Osteoblast (primary cell): ENCODE measurements around the gene GATB. TPM values are rescaled to one million over a fixed set of nuclear protein-coding genes. Genes with fewer than 3 reads are reported as not detected.

Experiments
- DNase-seq: peaks from one replicate; pipeline ENCODE4 v3.0.0; 2011; ENCODE audit warnings: low spot score, mixed read lengths; ENCODE audit not compliant: insufficient read length; ENCODE audit errors: missing footprints
- H2AFZ ChIP-seq: 2 replicates; pipeline ENCODE4 v1.6.0; 2011; ENCODE audit warnings: mild to moderate bottlenecking, low read length
- H3K27ac ChIP-seq: 2 replicates; pipeline ENCODE4 v1.5.1; 2011; ENCODE audit warnings: mild to moderate bottlenecking, low read depth, low read length, moderate library complexity
- H3K27me3 ChIP-seq: 2 replicates; pipeline ENCODE4 v1.6.0; 2012; ENCODE audit warnings: mild to moderate bottlenecking, control low read depth, inconsistent platforms, low read length, moderate library complexity; ENCODE audit not compliant: insufficient read depth
- H3K36me3 ChIP-seq: 2 replicates; pipeline ENCODE4 v1.5.1; 2011; ENCODE audit warnings: mild to moderate bottlenecking, low read length, control low read depth, moderate library complexity; ENCODE audit not compliant: insufficient read depth
- H3K4me1 ChIP-seq: 2 replicates; pipeline ENCODE4 v1.5.1; 2011; ENCODE audit warnings: mild to moderate bottlenecking, low read length, control low read depth, moderate library complexity; ENCODE audit not compliant: insufficient read depth
- H3K4me2 ChIP-seq: 2 replicates; pipeline ENCODE4 v1.6.0; 2011; ENCODE audit warnings: mild to moderate bottlenecking, low read length; ENCODE audit not compliant: insufficient read depth
- H3K4me3 ChIP-seq: fragments of 200-600 bp; sonication (generic); 3 replicates; pipeline ENCODE4 v1.5.1; 2012; ENCODE audit warnings: mild to moderate bottlenecking, low read length, inconsistent platforms; ENCODE audit not compliant: insufficient read depth
- H3K79me2 ChIP-seq: 2 replicates; pipeline ENCODE4 v1.6.0; 2012; ENCODE audit warnings: mild to moderate bottlenecking, low read length, control low read depth, inconsistent platforms; ENCODE audit not compliant: insufficient read depth
- H3K9me3 ChIP-seq: 2 replicates; pipeline ENCODE4 v1.5.1; 2011; ENCODE audit warnings: low read depth, low read length, control low read depth
- H4K20me1 ChIP-seq: 2 replicates; pipeline ENCODE4 v1.6.0; 2012; ENCODE audit warnings: mild to moderate bottlenecking, low read length, control low read depth; ENCODE audit not compliant: insufficient read depth
- total RNA-seq: library from RNA; depleted of rRNA; stranded (reverse); fragments of >200 nt; gene quantifications from 2 replicates; pipeline ENCODE4 v1.2.3, GENCODE V29; 2012
- TF ChIP-seq, protein P1 (sequence below): IDR thresholded peaks from 2 replicates; pipeline ENCODE4 v1.5.1; 2011; ENCODE audit warnings: mild to moderate bottlenecking, low read depth, low read length, moderate library complexity; ENCODE audit errors: extremely low read depth

Gene GATB
- total RNA-seq, 1 donor: 14.1 TPM

DNA sequence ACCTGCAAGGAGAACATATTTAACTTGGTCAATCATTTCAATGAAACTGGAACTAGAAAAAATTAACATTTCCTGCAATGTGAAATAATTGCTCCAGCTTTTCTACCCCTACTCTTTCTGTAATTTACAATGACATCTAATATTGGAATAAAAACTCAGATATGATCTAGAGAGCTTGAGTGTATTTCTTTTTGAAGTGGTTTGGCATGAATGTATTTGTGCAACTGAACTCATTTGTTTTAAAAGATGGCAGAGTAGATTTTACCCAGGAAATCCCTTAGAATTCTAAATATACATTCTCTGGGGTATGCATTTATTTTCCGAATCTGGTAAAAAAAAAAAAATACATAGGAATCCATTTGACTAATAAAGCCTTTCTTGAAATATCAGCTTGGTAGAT lies 21.5 kb upstream of the GATB start:
- no peak overlapping the region for H3K27ac ChIP-seq
- peaks cover 18% of the 10 kb centered on the region for H3K27me3 ChIP-seq
- no peaks in the 10 kb centered on the region for H3K4me1 ChIP-seq
- H4K20me1 ChIP-seq: no peaks in the 10 kb centered on the region
- no peak overlapping the region for H3K4me3 ChIP-seq
- no peaks in the 10 kb centered on the region for H3K79me2 ChIP-seq
- no peaks in the 10 kb centered on the region for H3K36me3 ChIP-seq
- no peak for DNase-seq
- H2AFZ ChIP-seq: no peak overlapping the region
- no peak overlapping the region for H3K4me2 ChIP-seq
- TF ChIP-seq, protein P1, sequence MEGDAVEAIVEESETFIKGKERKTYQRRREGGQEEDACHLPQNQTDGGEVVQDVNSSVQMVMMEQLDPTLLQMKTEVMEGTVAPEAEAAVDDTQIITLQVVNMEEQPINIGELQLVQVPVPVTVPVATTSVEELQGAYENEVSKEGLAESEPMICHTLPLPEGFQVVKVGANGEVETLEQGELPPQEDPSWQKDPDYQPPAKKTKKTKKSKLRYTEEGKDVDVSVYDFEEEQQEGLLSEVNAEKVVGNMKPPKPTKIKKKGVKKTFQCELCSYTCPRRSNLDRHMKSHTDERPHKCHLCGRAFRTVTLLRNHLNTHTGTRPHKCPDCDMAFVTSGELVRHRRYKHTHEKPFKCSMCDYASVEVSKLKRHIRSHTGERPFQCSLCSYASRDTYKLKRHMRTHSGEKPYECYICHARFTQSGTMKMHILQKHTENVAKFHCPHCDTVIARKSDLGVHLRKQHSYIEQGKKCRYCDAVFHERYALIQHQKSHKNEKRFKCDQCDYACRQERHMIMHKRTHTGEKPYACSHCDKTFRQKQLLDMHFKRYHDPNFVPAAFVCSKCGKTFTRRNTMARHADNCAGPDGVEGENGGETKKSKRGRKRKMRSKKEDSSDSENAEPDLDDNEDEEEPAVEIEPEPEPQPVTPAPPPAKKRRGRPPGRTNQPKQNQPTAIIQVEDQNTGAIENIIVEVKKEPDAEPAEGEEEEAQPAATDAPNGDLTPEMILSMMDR: no peak
- H3K9me3 ChIP-seq: no peaks in the 10 kb centered on the region

- TF ChIP-seq, protein P1: no peak
- Histone ChIP-seq H3K27me3 (peaks cover 18% of the 10 kb centered on the region), H3K4me2 (no peak overlapping the region), H3K27ac (no peak overlapping the region), H4K20me1 (no peaks in the 10 kb centered on the region), H2AFZ (no peak overlapping the region), H3K79me2 (no peaks in the 10 kb centered on the region), H3K4me3 (no peak overlapping the region), H3K4me1 (no peaks in the 10 kb centered on the region), H3K9me3 (no peaks in the 10 kb centered on the region), H3K36me3 (no peaks in the 10 kb centered on the region)
- no peak for DNase-seq
Observed at GRCh38 chr4:151781026-151781425, 20.2 kb upstream of the GATB start.

DNA sequence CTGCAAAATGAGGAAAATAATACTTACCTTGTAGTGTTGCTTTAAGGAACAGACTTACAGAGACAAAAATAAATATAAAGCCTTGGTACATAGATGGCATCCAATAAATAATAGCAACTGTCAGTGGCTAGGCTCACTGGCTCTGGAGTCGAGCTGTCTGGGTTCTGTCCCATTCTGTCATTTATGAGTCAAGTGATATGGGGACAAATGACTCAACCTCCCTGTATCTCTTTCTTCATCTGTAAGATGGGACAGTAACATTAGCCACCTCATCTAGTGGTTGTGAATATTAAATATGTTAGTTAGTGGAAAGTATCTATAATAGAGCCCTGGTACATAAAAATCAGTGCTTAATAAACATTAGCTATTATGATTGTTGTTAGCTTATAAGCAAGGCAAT lies 16.7 kb upstream of the GATB start:
- TF ChIP-seq, protein P1: no peak
- Histone ChIP-seq H3K4me3 (no peak overlapping the region), H4K20me1 (no peaks in the 10 kb centered on the region), H3K9me3 (no peaks in the 10 kb centered on the region), H3K4me2 (no peak overlapping the region), H3K27me3 (peaks cover 6% of the 10 kb centered on the region), H3K36me3 (no peaks in the 10 kb centered on the region), H3K27ac (no peak overlapping the region), H3K79me2 (no peaks in the 10 kb centered on the region), H3K4me1 (no peaks in the 10 kb centered on the region), H2AFZ (no peak overlapping the region)
- no peak for DNase-seq

DNA sequence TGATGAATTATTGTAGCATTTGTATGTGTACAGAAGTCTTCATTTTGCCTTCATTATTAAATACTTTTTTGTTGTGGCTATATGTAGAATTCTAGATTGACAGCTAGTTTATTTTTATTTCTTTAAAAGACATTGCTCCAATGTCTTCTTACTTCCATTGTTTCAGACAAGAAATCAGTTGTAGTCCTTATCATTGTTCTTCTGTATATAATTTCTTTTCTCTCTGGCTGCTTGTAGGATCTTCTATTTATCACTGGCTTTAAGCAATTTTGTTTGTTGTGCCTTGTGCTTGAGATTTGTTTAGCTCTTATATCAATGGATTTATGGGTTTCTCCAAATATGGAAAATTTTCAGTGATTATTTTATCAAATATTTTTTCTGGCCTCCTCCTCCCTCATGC lies 13.5 kb upstream of the GATB start:
- Histone ChIP-seq H3K4me2 (no peak overlapping the region), H3K27me3 (peaks cover 4% of the 10 kb centered on the region), H2AFZ (no peak overlapping the region), H3K79me2 (no peaks in the 10 kb centered on the region), H4K20me1 (no peaks in the 10 kb centered on the region), H3K27ac (no peak overlapping the region), H3K9me3 (no peaks in the 10 kb centered on the region), H3K4me1 (no peaks in the 10 kb centered on the region), H3K4me3 (no peak overlapping the region), H3K36me3 (no peaks in the 10 kb centered on the region)
- no peak for DNase-seq
- TF ChIP-seq, protein P1: no peak
